ENCODE data around the gene MERTK. TPM values are rescaled to one million over a fixed set of nuclear protein-coding genes. Genes with fewer than 3 reads are reported as not detected.

MERTK gene
- total and polyA plus RNA-seq, 2 of the 13 experiments (the other 11 are each of a cell fraction or from before 2014, with no cell fraction given): 37.3 to 44.7 TPM

- TF ChIP-seq AKNA (CRISPR knock-in tag; IDR thresholded peaks at IDR 0.05; ENCODE audit: borderline replicate concordance): 0 out of 2 replicates have a peak, but pooled peaks have one; percentile 86
- TF ChIP-seq CAMTA2 (CRISPR knock-in tag; IDR thresholded peaks at IDR 0.05; ENCODE audit: borderline replicate concordance): peak; percentile 87; the same call in 1 of the 2 replicates
- no peak for TF ChIP-seq MAFK (conservative IDR thresholded peaks at IDR 0.05 in 1 of 2, IDR thresholded peaks at IDR 0.05 in 1 of 2; ENCODE audit: low read length in 2 of 2)
- TF ChIP-seq ZNF441 (CRISPR knock-in tag; IDR thresholded peaks at IDR 0.05; ENCODE audit: borderline replicate concordance): peak; percentile 80; the same call in 1 of the 2 replicates
- no peak for TF ChIP-seq MTA3 (CRISPR knock-in tag; IDR thresholded peaks at IDR 0.05)
- TF ChIP-seq RARA (CRISPR knock-in tag; IDR thresholded peaks at IDR 0.05): no peak
- TF ChIP-seq ZNF121 (CRISPR knock-in tag; IDR thresholded peaks at IDR 0.05): peak; percentile 18; the same call in 1 of the 2 replicates
- no peak; the same call in 1 of the 2 replicates for TF ChIP-seq TIGD3 (CRISPR knock-in tag; IDR thresholded peaks at IDR 0.05; ENCODE audit: borderline replicate concordance)
- TF ChIP-seq ZNF407 (CRISPR knock-in tag; IDR thresholded peaks at IDR 0.05; ENCODE audit: not compliant biosample characterization): peak; percentile 99
- TF ChIP-seq JUN (CRISPR knock-in tag; IDR thresholded peaks at IDR 0.05): no peak
- TF ChIP-seq SNAPC2 (CRISPR knock-in tag; IDR thresholded peaks at IDR 0.05): no peak; the same call in 1 of the 2 replicates
Measured at GRCh38 chr2:112054847-112055729, 156.7 kb downstream of the MERTK start, which contains the start of gene TMEM87B (continued).
